Colonic mucosa (tissue), 4 donors: Measurements from ENCODE around the gene ACTR1B. TPM values are rescaled to one million over a fixed set of nuclear protein-coding genes. Genes with fewer than 3 reads are reported as not detected.
A peak's percentile ranks its signal among the peaks of the same experiment; 100 is the strongest.
"Not testable (repeated sequence)": the region's sequence is repeated elsewhere in the genome, so short reads cannot be mapped to it uniquely, and the experiment has no call there.

Source experiments
- DNase-seq: peaks from one replicate; pipeline ENCODE4 v3.0.0-alpha.2; 2020
- H3K27ac ChIP-seq: fragments of 200-600 bp; one replicate; pipeline ENCODE4 v1.8.0; 2021
- H3K27me3 ChIP-seq: fragments of 200-600 bp; one replicate; pipeline ENCODE4 v1.8.0; 2021
- H3K36me3 ChIP-seq: fragments of 200-600 bp; one replicate; pipeline ENCODE4 v1.8.0; 2021
- H3K4me1 ChIP-seq: fragments of 200-600 bp; one replicate; pipeline ENCODE4 v1.8.0; 2021; ENCODE audit warnings: mild to moderate bottlenecking
- H3K4me3 ChIP-seq: fragments of 200-600 bp; one replicate; pipeline ENCODE4 v1.8.0; 2021
- H3K9ac ChIP-seq, 2 donors: one replicate each; pipeline ENCODE4 v1.7.0; 2013; ENCODE audit warnings: control low read depth in 2 of 2, low read depth in 2 of 2, low read length in 2 of 2
- H3K9me3 ChIP-seq: fragments of 200-600 bp; one replicate; pipeline ENCODE4 v1.8.0; 2021
- CTCF ChIP-seq: fragments of 200-600 bp; IDR thresholded peaks from one replicate; pipeline ENCODE4 v1.8.0; 2022; ENCODE audit warnings: antibody characterized with exemption, mild to moderate bottlenecking
- intact Hi-C: fragments of 100-400 bp; cut with DNase I; formaldehyde crosslinking; loops from one replicate; pipeline ENCODE4 v1.14.1; 2022
- total RNA-seq, 2 donors: library from RNA; stranded (reverse); fragmentation: NEBNext Ultra II Directional in 1 of 2; extraction: Animal tissue kit (Norgen Biotek cat#: 25700) in 1 of 2; gene quantifications; one replicate each; pipeline ENCODE4 v1.2.1, GENCODE V29; 2021
- donor health status: healthy.
- donor health status: DM: no; HTN: no; CAD: no.
- donor health status: DM: no; HTN: no; CAD: no.

ACTR1B gene
- total RNA-seq, result 10 to 100 TPM; 71.3 to 82.9 TPM

- H3K4me1 ChIP-seq, result peaks cover 8% of the 10 kb centered on the region
- no peaks in the 10 kb centered on the region for H3K9me3 ChIP-seq
- no peaks in the 10 kb centered on the region for H3K36me3 ChIP-seq
- intact Hi-C loops, result loop anchor here (2.0 kb wide), 1 partner anchor 19 kb away; no protein-coding TSS in a partner anchor
- no peak for TF ChIP-seq CTCF
- DNase-seq, result peak; percentile 98
- H3K4me3 ChIP-seq, result peak within 1 kb of the TSS; percentile 71
- no peaks in the 10 kb centered on the region for H3K27me3 ChIP-seq
- peak within 1 kb of the TSS; percentile 100 for H3K27ac ChIP-seq
- H3K9ac ChIP-seq, result peak within 1 kb of the TSS; percentile 94 to 98
These were observed at the start of gene ACTR1B for GRCh38 chr2:97663962-97664635. TSS of gene ACTR1B (minus strand) at chr2:97664044. CDS start at chr2:97663890, 154 bp downstream.

GRCh38 chr2:97712693-97713295, 49.0 kb upstream of the ACTR1B start:
- no peaks in the 10 kb centered on the region for H3K36me3 ChIP-seq
- intact Hi-C loops, result no loop called here
- peak overlapping the region; percentile 12 to 19 for H3K9ac ChIP-seq
- no peaks in the 10 kb centered on the region for H3K27me3 ChIP-seq
- H3K4me1 ChIP-seq, result no peaks in the 10 kb centered on the region
- H3K4me3 ChIP-seq, result no peak overlapping the region
- TF ChIP-seq CTCF, result no peak
- H3K9me3 ChIP-seq, result no peaks in the 10 kb centered on the region
- DNase-seq, result no peak
- peak overlapping the region; percentile 17 for H3K27ac ChIP-seq

GRCh38 chr2:97712175-97712574, 48.3 kb upstream of the ACTR1B start:
- intact Hi-C loops, H3K9ac ChIP-seq, H3K27ac ChIP-seq, H3K4me3 ChIP-seq, H3K4me1 ChIP-seq, H3K27me3 ChIP-seq, H3K36me3 ChIP-seq, DNase-seq, H3K9me3 ChIP-seq: not testable (repeated sequence)

- H3K9me3 ChIP-seq, result no peaks in the 10 kb centered on the region
- H3K27ac ChIP-seq, result no peak overlapping the region
- no peak overlapping the region for H3K4me3 ChIP-seq
- no peaks in the 10 kb centered on the region for H3K4me1 ChIP-seq
- H3K27me3 ChIP-seq, result no peaks in the 10 kb centered on the region
- no peaks in the 10 kb centered on the region for H3K36me3 ChIP-seq
- no peak for TF ChIP-seq CTCF
- no peak overlapping the region for H3K9ac ChIP-seq
- intact Hi-C loops, result no loop called here
- no peak for DNase-seq
These were observed 47.5 kb upstream of the ACTR1B start for GRCh38 chr2:97711394-97711711.

- no peak for TF ChIP-seq CTCF
- H3K4me1 ChIP-seq, result no peaks in the 10 kb centered on the region
- H3K27ac ChIP-seq, result no peak overlapping the region
- no peak overlapping the region for H3K9ac ChIP-seq
- intact Hi-C loops, result no loop called here
- H3K9me3 ChIP-seq, result no peaks in the 10 kb centered on the region
- no peak overlapping the region for H3K4me3 ChIP-seq
- DNase-seq, result no peak
- H3K36me3 ChIP-seq, result no peaks in the 10 kb centered on the region
- no peaks in the 10 kb centered on the region for H3K27me3 ChIP-seq
These were observed 44.8 kb upstream of the ACTR1B start for GRCh38 chr2:97708608-97709007.

GRCh38 chr2:97708048-97708380, 44.2 kb upstream of the ACTR1B start:
- intact Hi-C loops, result no loop called here
- Histone ChIP-seq H3K27ac (no peak overlapping the region), H3K9me3 (no peaks in the 10 kb centered on the region), H3K27me3 (no peaks in the 10 kb centered on the region), H3K9ac (no peak overlapping the region), H3K36me3 (no peaks in the 10 kb centered on the region), H3K4me1 (no peaks in the 10 kb centered on the region), H3K4me3 (no peak overlapping the region)
- TF ChIP-seq CTCF, result no peak
- no peak for DNase-seq
